Liver (tissue), 9 donors: Measurements from ENCODE around the gene LRRC72. TPM values are rescaled to one million over a fixed set of nuclear protein-coding genes. Genes with fewer than 3 reads are reported as not detected.

Experiments used
- DNase-seq: peaks from one replicate; pipeline ENCODE4 v3.0.0-alpha.2; 2017; ENCODE audit warnings: low spot score
- H3K27ac ChIP-seq, 2 donors: one replicate each; pipeline ENCODE4 v1.7.0; 2013; ENCODE audit warnings: inconsistent platforms in 2 of 2, low read length in 2 of 2, control low read depth in 1 of 2, low read depth in 1 of 2, mild to moderate bottlenecking in 1 of 2
- H3K27me3 ChIP-seq, 4 donors: one replicate each; pipeline versions ENCODE4 v1.6.1 to v1.7.0; 2013; ENCODE audit warnings: low read length in 3 of 4, inconsistent platforms in 1 of 4, mild to moderate bottlenecking in 1 of 4, moderate library complexity in 1 of 4; ENCODE audit not compliant: control insufficient read depth in 4 of 4, insufficient read depth in 4 of 4
- H3K36me3 ChIP-seq, 4 donors: one replicate each; pipeline versions ENCODE4 v1.6.1 to v1.7.0; 2013; ENCODE audit warnings: low read length in 3 of 4, mild to moderate bottlenecking in 3 of 4, low read depth in 1 of 4, moderate library complexity in 1 of 4; ENCODE audit not compliant: control insufficient read depth in 4 of 4, insufficient read depth in 3 of 4
- H3K4me1 ChIP-seq, 4 donors: one replicate each; pipeline versions ENCODE4 v1.6.1 to v1.7.0; 2013; ENCODE audit warnings: low read length in 3 of 4, mild to moderate bottlenecking in 3 of 4, moderate library complexity in 1 of 4; ENCODE audit not compliant: control insufficient read depth in 4 of 4, insufficient read depth in 4 of 4
- H3K4me3 ChIP-seq, 3 donors: one replicate each; pipeline versions ENCODE4 v1.6.1 to v1.7.0; 2013; ENCODE audit warnings: low read length in 3 of 3, control low read depth in 1 of 3, low read depth in 1 of 3, mild to moderate bottlenecking in 1 of 3
- H3K9ac ChIP-seq, 2 donors: one replicate each; pipeline ENCODE4 v1.7.0; 2013; ENCODE audit warnings: low read length in 2 of 2, mild to moderate bottlenecking in 2 of 2, moderate library complexity in 2 of 2, control low read depth in 1 of 2, low read depth in 1 of 2
- H3K9me3 ChIP-seq, 4 donors: one replicate each; pipeline versions ENCODE4 v1.6.1 to v1.7.0; 2013; ENCODE audit warnings: low read length in 3 of 4; ENCODE audit not compliant: control insufficient read depth in 4 of 4
- EGR1 ChIP-seq, 2 donors: IDR thresholded peaks; 2 replicates each; pipeline ENCODE4 v1.6.1; 2016 to 2018; ENCODE audit warnings: antibody characterized with exemption in 2 of 2, low read depth in 2 of 2
- FOXA2 ChIP-seq: IDR thresholded peaks from 2 replicates; pipeline ENCODE4 v1.6.1; 2016; ENCODE audit warnings: antibody characterized with exemption
- JUND ChIP-seq, 2 donors: IDR thresholded peaks; 2 replicates each; pipeline ENCODE4 v1.6.1; 2016; ENCODE audit warnings: antibody characterized with exemption in 2 of 2
- NR2F2 ChIP-seq: IDR thresholded peaks from 2 replicates; pipeline ENCODE4 v1.6.1; 2016; ENCODE audit warnings: antibody characterized with exemption
- RAD21 ChIP-seq, 2 donors: IDR thresholded peaks; 2 replicates each; pipeline ENCODE4 v1.6.1; 2016; ENCODE audit warnings: antibody characterized with exemption in 2 of 2, mild to moderate bottlenecking in 2 of 2
- RXRA ChIP-seq, 2 donors: IDR thresholded peaks; 2 replicates each; pipeline ENCODE4 v1.6.1; 2017 to 2018; ENCODE audit warnings: antibody characterized with exemption in 2 of 2, mild to moderate bottlenecking in 1 of 2
- SP1 ChIP-seq: IDR thresholded peaks from 2 replicates; pipeline ENCODE4 v1.6.1; 2018; ENCODE audit warnings: antibody characterized with exemption, mild to moderate bottlenecking
- YY1 ChIP-seq: IDR thresholded peaks from 2 replicates; pipeline ENCODE4 v1.6.1; 2016; ENCODE audit warnings: antibody characterized with exemption, mild to moderate bottlenecking
- WGBS: extraction: QIAGEN DNeasy Blood & Tissue Kit; methylation state at CpG from one replicate; pipeline ENCODE4 v1.1.7; 2013; 5-methylcytosine and 5-hydroxymethylcytosine counted together
- polyA plus RNA-seq, 2 donors: library from polyadenylated mRNA; stranded (reverse) in 1 of 2; unstranded in 1 of 2; fragments of 200-250 nt in 1 of 2; fragments of >200 nt in 1 of 2; fragmentation: Nextera tagmentation in 1 of 2; extraction: Ambion mirVana in 1 of 2; gene quantifications; one replicate each; pipeline versions ENCODE4 v1.2.1 to v1.2.3, GENCODE V29; 2013 to 2015
- total RNA-seq, 2 donors: library from RNA; depleted of rRNA; stranded (reverse); fragments of >200 nt; gene quantifications; one replicate each; pipeline ENCODE4 v1.2.3, GENCODE V29; 2014
- TF ChIP-seq, protein P1 (sequence below): IDR thresholded peaks from 2 replicates; pipeline ENCODE4 v1.6.1; 2016; ENCODE audit warnings: antibody characterized with exemption
- TF ChIP-seq, protein P2 (sequence below): IDR thresholded peaks from 2 replicates; pipeline ENCODE4 v1.6.1; 2016; ENCODE audit warnings: antibody characterized with exemption
- donor health status: healthy.
- donor health status: healthy.
- donor health status: healthy.
- donor health status: healthy.
- donor health status: healthy.

LRRC72 gene
- total and polyA plus RNA-seq, 4 donors = not detected

DNA sequence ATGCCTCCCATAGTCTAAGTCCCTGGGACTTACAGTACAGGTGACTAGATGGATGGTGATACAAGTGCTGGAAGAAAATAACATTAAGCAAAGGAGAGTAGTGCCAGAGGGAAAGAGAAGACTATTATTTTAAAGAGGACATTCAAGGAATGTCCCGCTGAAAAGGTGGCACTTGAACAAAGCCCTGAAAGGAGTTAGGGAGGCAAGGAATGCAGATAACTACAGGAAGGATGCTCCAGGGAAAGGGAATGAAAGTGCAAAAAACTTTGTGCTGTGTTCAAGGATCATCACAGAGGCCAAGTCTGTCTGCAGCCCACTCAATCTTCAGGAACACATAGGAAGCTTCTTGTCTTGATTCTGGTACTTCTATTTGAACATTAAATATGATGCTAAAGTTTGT is 104.0 kb downstream of the LRRC72 start:
- TF ChIP-seq FOXA2 = no peak
- TF ChIP-seq RAD21 (IDR thresholded peaks at IDR 0.05) = no peak
- TF ChIP-seq EGR1 (IDR thresholded peaks at IDR 0.05; ENCODE audit: low read depth in 2 of 2) = no peak
- TF ChIP-seq, protein P1, sequence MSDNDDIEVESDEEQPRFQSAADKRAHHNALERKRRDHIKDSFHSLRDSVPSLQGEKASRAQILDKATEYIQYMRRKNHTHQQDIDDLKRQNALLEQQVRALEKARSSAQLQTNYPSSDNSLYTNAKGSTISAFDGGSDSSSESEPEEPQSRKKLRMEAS = no peak
- no peak for TF ChIP-seq JUND (IDR thresholded peaks at IDR 0.05)
- TF ChIP-seq, protein P2, sequence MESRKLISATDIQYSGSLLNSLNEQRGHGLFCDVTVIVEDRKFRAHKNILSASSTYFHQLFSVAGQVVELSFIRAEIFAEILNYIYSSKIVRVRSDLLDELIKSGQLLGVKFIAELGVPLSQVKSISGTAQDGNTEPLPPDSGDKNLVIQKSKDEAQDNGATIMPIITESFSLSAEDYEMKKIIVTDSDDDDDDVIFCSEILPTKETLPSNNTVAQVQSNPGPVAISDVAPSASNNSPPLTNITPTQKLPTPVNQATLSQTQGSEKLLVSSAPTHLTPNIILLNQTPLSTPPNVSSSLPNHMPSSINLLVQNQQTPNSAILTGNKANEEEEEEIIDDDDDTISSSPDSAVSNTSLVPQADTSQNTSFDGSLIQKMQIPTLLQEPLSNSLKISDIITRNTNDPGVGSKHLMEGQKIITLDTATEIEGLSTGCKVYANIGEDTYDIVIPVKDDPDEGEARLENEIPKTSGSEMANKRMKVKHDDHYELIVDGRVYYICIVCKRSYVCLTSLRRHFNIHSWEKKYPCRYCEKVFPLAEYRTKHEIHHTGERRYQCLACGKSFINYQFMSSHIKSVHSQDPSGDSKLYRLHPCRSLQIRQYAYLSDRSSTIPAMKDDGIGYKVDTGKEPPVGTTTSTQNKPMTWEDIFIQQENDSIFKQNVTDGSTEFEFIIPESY = no peak
- no peak for TF ChIP-seq RXRA (IDR thresholded peaks at IDR 0.05)
- TF ChIP-seq YY1 = no peak
- no peak for TF ChIP-seq SP1
- no peak for TF ChIP-seq NR2F2
- Histone ChIP-seq H3K9me3 (no peaks in the 10 kb centered on the region), H3K4me3 (no peak overlapping the region), H3K27me3 (no peaks in the 10 kb centered on the region), H3K4me1 (no peaks in the 10 kb centered on the region), H3K27ac (no peak overlapping the region), H3K9ac (no peak overlapping the region), H3K36me3 (peaks cover 0 to 10% (median under 1%) of the 10 kb centered on the region in 4 donors)
- WGBS = 99% methylated on average over 1 of the region's 1 CpG
- no peak for DNase-seq

Other genes with a start within 250 kb of the LRRC72 start
- gene CRPPA, start 105.3 kb upstream of the LRRC72 start, total RNA-seq = 1 to 10 TPM; 2.3 to 3.7 TPM
- gene CRPPA, start 105.3 kb upstream of the LRRC72 start, polyA plus RNA-seq = 1 to 10 TPM in 1 of 2 donors, under 1 TPM in 1; 0.47 to 1.4 TPM
- gene SOSTDC1, start 61.1 kb upstream of the LRRC72 start, total RNA-seq = under 1 TPM in 1 of 2 donors, not detected in 1; 0.56 TPM
- under 1 TPM; 0.05 to 0.08 TPM for gene SOSTDC1, start 61.1 kb upstream of the LRRC72 start, polyA plus RNA-seq
- 10 to 100 TPM in 1 of 2 donors, 1 to 10 TPM in 1; 6.9 to 11.4 TPM for gene ANKMY2, start 118.9 kb downstream of the LRRC72 start, total RNA-seq
- 1 to 10 TPM; 2.7 to 4.0 TPM for gene ANKMY2, start 118.9 kb downstream of the LRRC72 start, polyA plus RNA-seq
- gene BZW2, start 119.4 kb downstream of the LRRC72 start, total RNA-seq = 10 to 100 TPM; 13.0 to 18.6 TPM
- 10 to 100 TPM; 10.9 to 13.2 TPM for gene BZW2, start 119.4 kb downstream of the LRRC72 start, polyA plus RNA-seq
- gene TSPAN13, start 226.9 kb downstream of the LRRC72 start, total RNA-seq = 10 to 100 TPM; 11.0 to 20.6 TPM
- 10 to 100 TPM in 1 of 2 donors, 1 to 10 TPM in 1; 8.9 to 24.4 TPM for gene TSPAN13, start 226.9 kb downstream of the LRRC72 start, polyA plus RNA-seq